ENCODE results near the gene NECAP2. TPM values are rescaled to one million over a fixed set of nuclear protein-coding genes. Genes with fewer than 3 reads are reported as not detected.

NECAP2 gene
- total RNA-seq (2014; rRNA removed; shearing (Covaris generic)): 69.5 and 80.0 TPM in 2 replicates

- peak; percentile 94 for DNase-seq
- Histone ChIP-seq H3K27me3 (ENCODE audit: control insufficient read depth, insufficient read depth, low read length) (no peaks in the 10 kb centered on the region), H3K4me3 (ENCODE audit: insufficient read depth, low read depth, low read length) (peak within 1 kb of the TSS; percentile 98), H3K36me3 (replicated peaks; ENCODE audit: control insufficient read depth, insufficient read depth, low read length) (peaks cover 10% of the 10 kb centered on the region)
Measured at GRCh38 chr1:16440470-16441281, at the start of gene NECAP2. Gene NECAP2 (plus strand): TSS chr1:16440724. CDS start chr1:16440762, 38 bp downstream.

DNA sequence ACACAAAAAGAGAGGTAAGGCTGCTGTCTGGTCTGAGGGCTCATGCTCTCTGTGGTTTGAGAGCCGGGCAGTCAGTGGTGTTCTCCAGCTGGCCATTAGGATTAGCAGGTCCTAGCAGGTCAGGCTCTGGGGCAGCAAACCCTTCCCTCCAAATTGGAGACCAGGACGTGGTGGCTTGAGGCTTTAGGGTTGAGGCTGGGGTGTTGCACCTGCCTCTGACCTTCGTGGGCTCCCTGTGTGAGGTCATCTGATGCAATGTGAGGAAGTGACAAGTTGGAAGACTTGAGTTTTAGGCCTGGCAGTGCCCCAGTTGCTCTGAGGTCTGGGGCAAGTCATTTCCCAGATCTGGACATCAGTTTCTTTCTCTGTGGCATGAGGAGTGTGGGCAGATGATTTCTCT lies 49.1 kb upstream of the NECAP2 start:
- DNase-seq: no peak

GRCh38 chr1:16392740-16393569 lies 47.6 kb upstream of the NECAP2 start:
- Histone ChIP-seq H3K4me3 (ENCODE audit: insufficient read depth, low read depth, low read length) (no peak overlapping the region), H3K27me3 (ENCODE audit: control insufficient read depth, insufficient read depth, low read length) (no peaks in the 10 kb centered on the region), H3K36me3 (replicated peaks; ENCODE audit: control insufficient read depth, insufficient read depth, low read length) (peaks cover 16% of the 10 kb centered on the region)
- DNase-seq: peak; percentile 65

More for the DNA sequence above, 49.1 kb upstream of the NECAP2 start:
- Histone ChIP-seq H3K4me3 (ENCODE audit: insufficient read depth, low read depth, low read length) (no peak overlapping the region), H3K36me3 (replicated peaks; ENCODE audit: control insufficient read depth, insufficient read depth, low read length) (peaks cover 14% of the 10 kb centered on the region), H3K27me3 (ENCODE audit: control insufficient read depth, insufficient read depth, low read length) (no peaks in the 10 kb centered on the region)

DNA sequence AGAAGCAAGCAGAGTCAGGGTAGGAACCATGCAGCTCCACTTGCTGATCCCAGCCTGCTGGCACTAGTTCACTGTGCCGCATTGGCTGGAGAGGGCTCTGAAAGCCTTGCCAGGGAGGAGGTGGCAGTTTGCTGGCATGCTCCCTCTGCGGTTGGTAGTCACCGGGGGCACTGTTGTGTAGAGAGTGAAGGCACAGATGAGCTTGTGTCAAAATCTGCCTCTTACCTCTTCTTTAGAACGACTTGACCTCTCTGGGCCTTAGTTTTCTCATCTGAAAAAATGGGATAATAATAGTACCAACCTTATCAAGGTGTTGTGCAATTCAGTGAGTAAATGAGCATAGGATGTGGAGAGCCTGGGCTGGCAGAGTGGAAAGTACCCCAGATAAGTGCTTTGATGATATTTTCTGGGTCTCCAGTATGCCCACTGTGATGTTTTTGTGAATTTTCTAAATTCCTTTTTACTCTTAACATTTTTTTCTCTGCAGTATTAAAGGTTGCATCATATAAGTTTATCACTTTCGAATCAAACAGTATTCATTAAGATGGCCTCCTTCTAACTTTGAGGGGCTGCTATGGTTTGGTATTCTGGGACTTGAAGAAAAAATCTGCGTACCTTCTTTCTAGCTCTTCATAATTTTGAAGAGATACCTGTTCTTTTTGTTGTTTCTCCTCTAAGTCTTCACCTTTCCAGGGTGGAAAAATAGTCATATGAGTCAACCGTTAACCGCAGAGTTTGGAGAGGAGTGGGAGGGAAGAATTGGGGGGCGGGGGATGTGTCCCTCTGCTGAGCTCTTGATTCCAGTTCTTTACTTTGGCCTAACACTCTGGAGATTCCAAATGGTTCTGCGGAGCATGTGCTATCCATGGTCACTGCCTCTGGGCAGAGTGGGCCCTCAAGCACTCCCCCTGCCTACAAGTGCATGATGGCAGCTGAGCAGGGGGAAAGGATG lies 46.7 kb upstream of the NECAP2 start:
- Histone ChIP-seq H3K4me3 (ENCODE audit: insufficient read depth, low read depth, low read length) (no peak overlapping the region), H3K27me3 (ENCODE audit: control insufficient read depth, insufficient read depth, low read length) (no peaks in the 10 kb centered on the region), H3K36me3 (replicated peaks; ENCODE audit: control insufficient read depth, insufficient read depth, low read length) (peaks cover 16% of the 10 kb centered on the region)
- DNase-seq: peak; percentile 66

DNA sequence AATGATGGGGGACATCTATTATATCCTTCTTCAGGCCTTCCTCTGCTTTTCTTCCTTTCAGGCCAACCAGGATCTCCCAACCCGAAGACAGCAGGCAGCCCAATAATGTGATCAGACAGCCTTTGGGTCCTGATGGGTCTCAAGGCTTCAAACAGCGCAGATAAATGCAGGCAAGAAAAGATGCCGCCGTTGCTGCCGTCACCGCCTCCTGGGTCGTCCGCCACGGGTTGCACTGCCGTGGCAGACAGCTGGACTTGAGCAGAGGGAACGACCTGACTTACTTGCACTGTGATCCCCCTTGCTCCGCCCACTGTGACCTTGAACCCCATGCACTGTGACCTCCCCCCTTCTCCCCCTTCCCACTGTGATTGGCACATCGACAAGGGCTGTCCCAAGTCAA lies 45.5 kb upstream of the NECAP2 start:
- H3K27me3 ChIP-seq (ENCODE audit: control insufficient read depth, insufficient read depth, low read length): no peaks in the 10 kb centered on the region
- H3K4me3 ChIP-seq (ENCODE audit: insufficient read depth, low read depth, low read length): no peak overlapping the region
- DNase-seq: no peak
- H3K36me3 ChIP-seq (replicated peaks; ENCODE audit: control insufficient read depth, insufficient read depth, low read length): peaks cover 19% of the 10 kb centered on the region

- DNase-seq: no peak
- Histone ChIP-seq H3K36me3 (replicated peaks; ENCODE audit: control insufficient read depth, insufficient read depth, low read length) (peaks cover 19% of the 10 kb centered on the region), H3K27me3 (ENCODE audit: control insufficient read depth, insufficient read depth, low read length) (no peaks in the 10 kb centered on the region), H3K4me3 (ENCODE audit: insufficient read depth, low read depth, low read length) (no peak overlapping the region)
Measured at GRCh38 chr1:16396591-16396990, 43.9 kb upstream of the NECAP2 start.

DNA sequence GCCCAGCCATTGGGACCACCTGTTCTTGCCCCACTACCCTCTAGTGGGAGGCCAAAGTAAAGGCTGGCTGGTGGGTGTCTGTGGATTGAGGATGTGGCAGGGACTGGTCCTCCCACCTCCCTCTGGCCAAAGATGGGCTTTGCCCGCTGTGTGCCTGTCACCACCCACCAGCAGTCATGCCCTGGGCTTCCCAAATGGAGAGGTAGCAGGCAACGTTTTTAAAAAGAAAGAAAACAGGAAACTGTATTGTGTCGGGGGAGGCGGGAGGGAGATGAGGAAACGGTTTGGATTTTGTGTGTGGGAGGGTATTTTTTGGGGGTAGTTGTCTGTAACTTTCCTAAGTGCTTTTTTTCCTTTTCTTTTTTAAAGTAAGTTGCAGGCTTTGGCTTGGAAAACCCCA lies 43.4 kb upstream of the NECAP2 start:
- no peak for DNase-seq
- H3K27me3 ChIP-seq (ENCODE audit: control insufficient read depth, insufficient read depth, low read length): no peaks in the 10 kb centered on the region
- peaks cover 19% of the 10 kb centered on the region for H3K36me3 ChIP-seq (replicated peaks; ENCODE audit: control insufficient read depth, insufficient read depth, low read length)
- no peak overlapping the region for H3K4me3 ChIP-seq (ENCODE audit: insufficient read depth, low read depth, low read length)

- no peak for DNase-seq
- no peaks in the 10 kb centered on the region for H3K27me3 ChIP-seq (ENCODE audit: control insufficient read depth, insufficient read depth, low read length)
- H3K4me3 ChIP-seq (ENCODE audit: insufficient read depth, low read depth, low read length): no peak overlapping the region
- peaks cover 19% of the 10 kb centered on the region for H3K36me3 ChIP-seq (replicated peaks; ENCODE audit: control insufficient read depth, insufficient read depth, low read length)
Measured at GRCh38 chr1:16398371-16398953, 42.1 kb upstream of the NECAP2 start.

DNA sequence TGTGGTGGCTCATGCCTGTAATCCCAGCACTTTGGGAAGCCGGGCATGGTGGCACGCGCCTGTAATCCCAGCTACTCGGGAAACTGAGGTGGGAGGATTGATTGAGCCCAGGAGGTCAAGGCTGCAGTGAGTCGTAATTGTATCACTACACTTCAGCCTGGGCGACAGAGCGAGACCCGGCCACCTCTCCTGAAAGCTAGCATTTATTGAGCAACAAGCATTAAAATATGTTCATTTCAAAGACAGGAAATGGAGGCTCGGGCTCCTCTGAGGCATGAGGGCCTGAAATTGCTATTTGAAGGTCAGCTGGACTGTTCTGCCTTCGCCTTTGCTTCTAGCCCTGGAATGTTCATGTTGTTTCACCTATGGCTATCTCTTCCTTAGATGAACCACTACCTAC lies 37.8 kb upstream of the NECAP2 start:
- Histone ChIP-seq H3K4me3 (ENCODE audit: insufficient read depth, low read depth, low read length) (no peak overlapping the region), H3K36me3 (replicated peaks; ENCODE audit: control insufficient read depth, insufficient read depth, low read length) (peaks cover 3% of the 10 kb centered on the region; the same call in 1 of the 2 replicates), H3K27me3 (ENCODE audit: control insufficient read depth, insufficient read depth, low read length) (no peaks in the 10 kb centered on the region)
- no peak for DNase-seq

DNA sequence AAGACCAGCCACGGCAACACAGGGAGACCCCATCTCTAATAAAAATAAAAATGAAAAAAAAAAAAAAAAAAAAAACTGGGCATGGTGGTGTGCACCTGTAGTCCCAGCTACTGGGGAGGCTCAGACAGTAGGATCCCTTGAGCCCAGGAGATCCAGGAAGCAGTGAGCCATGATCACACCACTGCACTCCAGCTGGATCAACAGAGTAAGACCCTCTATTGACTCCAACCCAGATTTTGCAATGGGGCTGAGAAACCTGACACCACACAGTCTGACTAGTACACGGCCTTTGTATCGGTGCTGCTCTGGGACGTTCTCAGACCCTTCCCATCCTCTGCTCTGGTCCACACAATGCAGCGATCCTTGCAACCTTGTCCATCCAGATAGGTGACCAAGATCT lies 35.1 kb upstream of the NECAP2 start:
- no peak overlapping the region for H3K4me3 ChIP-seq (ENCODE audit: insufficient read depth, low read depth, low read length)
- H3K27me3 ChIP-seq (ENCODE audit: control insufficient read depth, insufficient read depth, low read length): no peaks in the 10 kb centered on the region
- DNase-seq: no peak
- no peaks in the 10 kb centered on the region for H3K36me3 ChIP-seq (replicated peaks; ENCODE audit: control insufficient read depth, insufficient read depth, low read length)

- H3K36me3 ChIP-seq (replicated peaks; ENCODE audit: control insufficient read depth, insufficient read depth, low read length): no peaks in the 10 kb centered on the region
- DNase-seq: no peak
- no peak overlapping the region for H3K4me3 ChIP-seq (ENCODE audit: insufficient read depth, low read depth, low read length)
Measured at GRCh38 chr1:16406868-16407267, 33.7 kb upstream of the NECAP2 start.

GRCh38 chr1:16409536-16410152 lies 30.9 kb upstream of the NECAP2 start:
- peak; percentile 61 for DNase-seq
- no peaks in the 10 kb centered on the region for H3K27me3 ChIP-seq (ENCODE audit: control insufficient read depth, insufficient read depth, low read length)
- no peak overlapping the region for H3K4me3 ChIP-seq (ENCODE audit: insufficient read depth, low read depth, low read length)
- H3K36me3 ChIP-seq (replicated peaks; ENCODE audit: control insufficient read depth, insufficient read depth, low read length): no peaks in the 10 kb centered on the region

More at GRCh38 chr1:16406868-16407267, 33.7 kb upstream of the NECAP2 start:
- H3K27me3 ChIP-seq (ENCODE audit: control insufficient read depth, insufficient read depth, low read length): no peaks in the 10 kb centered on the region

GRCh38 chr1:16410803-16411202 lies 29.7 kb upstream of the NECAP2 start:
- no peaks in the 10 kb centered on the region for H3K27me3 ChIP-seq (ENCODE audit: control insufficient read depth, insufficient read depth, low read length)
- DNase-seq: no peak
- H3K4me3 ChIP-seq (ENCODE audit: insufficient read depth, low read depth, low read length): no peak overlapping the region
- no peaks in the 10 kb centered on the region for H3K36me3 ChIP-seq (replicated peaks; ENCODE audit: control insufficient read depth, insufficient read depth, low read length)
